KBM-7 (cell line): Measurements from ENCODE around the gene CKAP2.
"Not testable (repeated sequence)": the region's sequence is repeated elsewhere in the genome, so short reads cannot be mapped to it uniquely, and the experiment has no call there.

Experiments used
- DNase-seq: peaks from one replicate; pipeline ENCODE4 v3.0.0-alpha.2; 2015
- in situ Hi-C: fragments of 300-500 bp; cut with MboI; formaldehyde crosslinking; loops from 2 replicates; pipeline ENCODE4 v1.14.3; 2020; ENCODE audit warnings: low sequenced_read_pairs, low pct_unique_long_range_greater_than_20kb, mixed read lengths

The CKAP2 gene

GRCh38 chr13:52510221-52510797 is 55.0 kb downstream of the CKAP2 start:
- in situ Hi-C loops, DNase-seq: not testable (repeated sequence)

GRCh38 chr13:52511598-52511997 is 56.3 kb downstream of the CKAP2 start:
- in situ Hi-C loops, DNase-seq: not testable (repeated sequence)

- peak; percentile 73 for DNase-seq
- in situ Hi-C loops: not testable (repeated sequence)
Observed at GRCh38 chr13:52513957-52514596, 58.8 kb downstream of the CKAP2 start.

GRCh38 chr13:52523323-52523722 is 68.0 kb downstream of the CKAP2 start:
- DNase-seq, in situ Hi-C loops: not testable (repeated sequence)
